SK-N-MC (cell line): Measurements from ENCODE around the gene DPM2.

Experiments used
- EZH2 ChIP-seq: fragments of 200-600 bp; sonication (generic); IDR thresholded peaks from one replicate; pipeline ENCODE4 v1.6.1; 2017; ENCODE audit warnings: antibody characterized with exemption
- FOXP2 ChIP-seq: optimal IDR thresholded peaks from 2 replicates; pipeline ENCODE3; 2011; ENCODE audit warnings: mild to moderate bottlenecking, moderate library complexity; ENCODE audit not compliant: insufficient read depth; ENCODE audit errors: extremely low read length, control extremely low read depth
- POLR2AphosphoS5 ChIP-seq: IDR thresholded peaks from 2 replicates; pipeline ENCODE4 v1.6.1; 2012; ENCODE audit warnings: mild to moderate bottlenecking, low read depth, low read length, borderline replicate concordance

DNA sequence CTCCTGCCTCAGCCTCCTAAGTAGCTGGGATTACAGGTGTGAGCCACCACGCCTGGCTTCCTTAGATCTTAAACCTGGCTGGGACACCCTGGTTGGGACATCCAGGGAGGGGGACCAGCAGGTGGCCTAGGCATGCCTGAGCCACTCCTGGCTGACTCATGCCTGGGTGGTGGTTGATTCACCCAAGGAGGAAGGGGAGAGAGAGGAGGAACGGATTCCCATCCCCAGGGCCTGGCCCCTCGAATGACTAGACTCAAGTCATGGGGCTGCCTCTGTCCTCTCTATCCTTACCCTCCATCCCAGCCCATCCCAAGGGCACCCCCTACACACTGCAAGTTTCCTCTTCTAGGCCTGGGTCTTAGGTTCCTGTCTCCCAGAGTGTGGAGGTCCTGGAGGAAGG, 30.4 kb upstream of the DPM2 start:
- TF ChIP-seq POLR2AphosphoS5: no peak
- TF ChIP-seq EZH2: no peak
- TF ChIP-seq FOXP2: no peak
